Subcutaneous abdominal adipose tissue (tissue), 5 donors: ENCODE results near the gene COPS9.

Experiments
- H3K27ac ChIP-seq: one replicate; pipeline ENCODE4 v1.7.0; 2013; ENCODE audit warnings: low read depth, mild to moderate bottlenecking, inconsistent platforms, low read length, moderate library complexity
- H3K27me3 ChIP-seq, 5 donors: one replicate each; pipeline ENCODE4 v1.7.0; 2013; ENCODE audit warnings: low read length in 5 of 5, inconsistent platforms in 1 of 5; ENCODE audit not compliant: control insufficient read depth in 5 of 5, insufficient read depth in 4 of 5
- H3K36me3 ChIP-seq, 5 donors: one replicate each; pipeline ENCODE4 v1.7.0; 2013; ENCODE audit warnings: low read length in 5 of 5; ENCODE audit not compliant: control insufficient read depth in 5 of 5, insufficient read depth in 5 of 5
- H3K4me1 ChIP-seq, 5 donors: one replicate each; pipeline ENCODE4 v1.7.0; 2013; ENCODE audit warnings: low read length in 5 of 5, mild to moderate bottlenecking in 3 of 5, moderate library complexity in 1 of 5; ENCODE audit not compliant: control insufficient read depth in 5 of 5, insufficient read depth in 5 of 5
- H3K4me3 ChIP-seq, 5 donors: one replicate each; pipeline ENCODE4 v1.7.0; 2013; ENCODE audit warnings: low read length in 5 of 5, low read depth in 1 of 5
- H3K9ac ChIP-seq, 5 donors: one replicate each; pipeline ENCODE4 v1.7.0; 2013; ENCODE audit warnings: low read length in 5 of 5, mild to moderate bottlenecking in 4 of 5, moderate library complexity in 3 of 5
- H3K9me3 ChIP-seq, 5 donors: one replicate each; pipeline ENCODE4 v1.7.0; 2013; ENCODE audit warnings: low read length in 5 of 5; ENCODE audit not compliant: control insufficient read depth in 5 of 5
- donor health status: healthy.
- donor health status: healthy.
- donor health status: healthy.
- donor health status: healthy.
- donor health status: healthy.

COPS9 gene

DNA sequence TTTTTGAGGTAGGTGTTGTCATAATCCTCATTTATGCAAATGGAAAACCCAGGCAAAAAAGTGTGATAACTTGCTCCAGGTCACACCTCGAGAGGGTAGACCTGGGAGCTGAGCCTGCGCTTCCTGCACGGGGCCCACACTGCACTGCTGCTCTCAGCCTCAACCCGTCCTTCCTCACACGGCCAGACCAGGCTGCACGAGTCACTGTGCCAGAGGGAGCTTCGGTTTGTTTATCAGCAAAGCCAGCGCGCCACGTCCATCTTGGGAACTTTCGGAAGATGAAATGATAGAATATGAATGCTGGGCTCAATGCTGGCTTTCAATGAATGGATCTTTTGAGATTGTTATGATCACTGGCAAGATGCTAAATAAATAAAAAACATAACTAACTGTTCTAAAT is 14.4 kb downstream of the COPS9 start:
- peaks cover 0 to 8% (median 3%) of the 10 kb centered on the region in 5 donors for H3K9me3 ChIP-seq
- H3K27ac ChIP-seq, result no peak overlapping the region
- no peak overlapping the region for H3K4me3 ChIP-seq
- peaks cover 0 to 12% (median 10%) of the 10 kb centered on the region in 5 donors for H3K36me3 ChIP-seq
- no peak overlapping the region for H3K9ac ChIP-seq
- no peaks in the 10 kb centered on the region for H3K4me1 ChIP-seq
- H3K27me3 ChIP-seq, result peaks cover 0 to 4% (median 0%) of the 10 kb centered on the region in 5 donors

DNA sequence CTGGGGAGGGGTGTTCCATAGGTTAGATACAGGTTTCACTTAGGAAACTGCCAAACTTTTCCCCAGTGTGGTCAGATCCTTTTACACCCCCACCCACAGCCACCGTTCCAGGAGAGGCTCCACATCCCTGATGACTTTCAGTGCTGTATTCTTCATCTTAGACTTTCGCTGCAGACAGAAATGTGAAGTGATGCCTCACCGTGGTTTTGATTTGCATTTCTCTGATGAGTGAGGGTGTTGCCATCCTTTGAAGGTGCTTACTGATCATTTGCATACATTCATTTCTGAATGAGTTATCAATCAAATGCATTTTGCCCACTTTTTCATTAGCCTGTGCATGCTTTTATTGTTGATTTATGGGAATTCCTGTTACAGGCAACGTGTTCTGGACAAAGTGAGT is 14.9 kb downstream of the COPS9 start:
- no peak overlapping the region for H3K27ac ChIP-seq
- H3K9ac ChIP-seq, result no peak overlapping the region
- H3K27me3 ChIP-seq, result peaks cover 0 to 4% (median 0%) of the 10 kb centered on the region in 5 donors
- no peaks in the 10 kb centered on the region for H3K4me1 ChIP-seq
- H3K36me3 ChIP-seq, result peaks cover 0 to 7% (median 6%) of the 10 kb centered on the region in 5 donors
- H3K9me3 ChIP-seq, result peaks cover 0 to 8% (median 3%) of the 10 kb centered on the region in 5 donors
- no peak overlapping the region for H3K4me3 ChIP-seq

DNA sequence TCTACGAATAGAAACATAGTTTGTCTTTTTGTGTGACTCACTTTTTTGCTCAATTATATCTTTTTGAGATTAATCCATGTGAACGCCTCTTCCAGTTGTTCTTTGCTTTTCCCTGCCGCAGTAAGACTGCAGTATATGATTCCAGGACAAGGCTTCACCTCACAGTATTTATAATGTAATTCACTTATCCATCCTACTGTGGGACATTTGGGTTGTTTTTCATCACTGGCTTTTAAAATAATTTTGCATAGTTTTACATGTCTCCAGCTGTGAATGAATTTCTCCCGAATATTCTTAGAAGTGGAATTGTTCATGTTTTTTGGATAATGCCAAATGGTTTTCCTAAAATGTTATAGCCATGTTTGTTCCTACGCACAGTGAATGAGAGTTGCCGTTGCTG is 21.9 kb downstream of the COPS9 start:
- peaks cover 0 to 16% (median 12%) of the 10 kb centered on the region in 5 donors for H3K27me3 ChIP-seq
- H3K4me3 ChIP-seq, result no peak overlapping the region
- H3K27ac ChIP-seq, result no peak overlapping the region
- H3K4me1 ChIP-seq, result no peaks in the 10 kb centered on the region
- H3K9ac ChIP-seq, result no peak overlapping the region
- no peaks in the 10 kb centered on the region for H3K36me3 ChIP-seq
- peaks cover 0 to 8% (median 3%) of the 10 kb centered on the region in 5 donors for H3K9me3 ChIP-seq

DNA sequence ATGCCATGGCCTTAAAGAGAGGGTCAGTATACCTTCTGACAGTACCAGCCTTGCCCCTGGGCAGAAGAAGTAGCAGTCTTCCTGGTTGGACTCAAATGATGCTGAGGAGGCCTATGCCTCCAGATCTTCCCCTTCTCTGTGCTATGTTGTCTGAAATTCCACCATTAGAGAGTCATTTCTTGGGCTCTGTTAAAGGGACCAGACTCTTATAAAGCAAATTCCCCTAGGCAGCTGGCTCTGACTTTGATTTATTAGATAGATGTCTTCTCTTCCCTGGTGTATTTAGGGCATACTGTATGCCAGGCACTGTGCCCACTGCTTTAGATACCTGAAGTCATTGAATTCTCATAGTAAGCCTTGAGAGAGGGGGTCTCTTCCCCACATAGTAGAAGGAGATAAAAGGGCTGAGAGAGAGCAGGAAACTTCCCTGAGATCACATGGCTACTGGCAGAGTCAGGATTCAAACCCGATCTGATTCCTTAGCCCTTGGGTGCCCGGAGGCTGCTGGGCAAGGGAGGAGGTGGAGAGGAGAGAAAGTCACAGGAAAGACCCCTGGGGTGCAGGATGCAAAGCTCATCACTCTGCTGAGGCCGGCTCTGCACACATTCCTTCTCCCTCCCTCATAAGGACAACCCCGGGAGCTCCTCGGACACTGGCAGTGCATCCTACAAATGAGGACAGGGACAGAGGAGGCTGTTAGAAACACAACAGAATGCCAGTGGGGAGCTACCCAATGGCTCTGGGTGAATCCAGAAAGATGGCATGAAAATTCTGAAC is 23.0 kb downstream of the COPS9 start:
- no peaks in the 10 kb centered on the region for H3K4me1 ChIP-seq
- H3K27me3 ChIP-seq, result peaks cover 0 to 17% (median 12%) of the 10 kb centered on the region in 5 donors
- no peak overlapping the region for H3K27ac ChIP-seq
- H3K9me3 ChIP-seq, result peaks cover 0 to 3% (median 0%) of the 10 kb centered on the region in 5 donors
- no peak overlapping the region for H3K9ac ChIP-seq
- H3K4me3 ChIP-seq, result no peak overlapping the region
- H3K36me3 ChIP-seq, result no peaks in the 10 kb centered on the region

DNA sequence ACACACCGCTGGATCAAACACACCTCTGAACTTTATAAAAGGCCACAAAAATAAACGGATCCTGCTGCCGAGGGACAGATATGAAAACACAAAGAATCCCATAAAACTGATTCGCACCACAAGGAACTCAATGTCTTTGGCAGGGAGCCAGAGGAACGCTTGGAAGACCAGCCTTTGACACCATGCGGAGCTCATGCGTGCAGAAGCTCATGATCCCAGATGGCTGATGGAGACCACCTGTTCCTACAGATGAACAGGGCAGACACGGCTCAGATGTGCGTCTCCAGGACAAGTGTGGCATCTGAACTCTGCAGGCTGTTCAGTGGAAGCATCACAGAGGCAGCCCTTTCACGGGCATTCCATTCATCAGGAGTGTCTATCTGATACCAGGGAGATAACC is 24.9 kb downstream of the COPS9 start:
- H3K27me3 ChIP-seq, result peaks cover 0 to 24% (median 18%) of the 10 kb centered on the region in 5 donors
- no peaks in the 10 kb centered on the region for H3K4me1 ChIP-seq
- H3K9ac ChIP-seq, result no peak overlapping the region

DNA sequence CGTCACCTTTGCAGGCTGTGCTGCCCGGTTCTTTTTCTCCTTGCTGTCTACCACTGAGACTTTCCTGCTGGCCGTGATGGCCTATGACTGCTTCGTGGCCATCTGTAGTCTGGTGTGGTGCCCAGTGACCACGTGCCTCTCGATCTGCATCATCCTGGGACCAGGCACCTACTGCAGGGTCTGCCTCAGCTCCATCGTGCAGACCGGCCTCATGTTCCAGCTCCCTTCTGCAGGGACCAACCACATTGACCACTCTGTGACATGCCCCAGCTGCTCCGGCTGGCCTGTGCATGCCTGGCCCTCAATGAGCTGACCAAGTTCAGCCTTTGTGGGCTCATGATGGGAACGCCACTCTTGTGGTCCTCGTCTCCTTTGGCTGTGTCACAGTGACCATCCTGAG is 26.7 kb downstream of the COPS9 start:
- H3K9ac ChIP-seq, result no peak overlapping the region
- peaks cover 0 to 2% (median 0%) of the 10 kb centered on the region in 5 donors for H3K9me3 ChIP-seq
- H3K27me3 ChIP-seq, result peaks cover 0 to 29% (median 27%) of the 10 kb centered on the region in 5 donors
- H3K27ac ChIP-seq, result no peak overlapping the region
- no peaks in the 10 kb centered on the region for H3K36me3 ChIP-seq
- no peaks in the 10 kb centered on the region for H3K4me1 ChIP-seq
- H3K4me3 ChIP-seq, result no peak overlapping the region

More for the DNA sequence above, 24.9 kb downstream of the COPS9 start:
- Histone ChIP-seq H3K36me3 (no peaks in the 10 kb centered on the region), H3K27ac (no peak overlapping the region), H3K9me3 (peaks cover 0 to 2% (median 0%) of the 10 kb centered on the region in 5 donors), H3K4me3 (no peak overlapping the region)

GRCh38 chr2:240107477-240107796 is 28.7 kb downstream of the COPS9 start:
- Histone ChIP-seq H3K36me3 (no peaks in the 10 kb centered on the region), H3K4me3 (no peak overlapping the region), H3K4me1 (no peaks in the 10 kb centered on the region), H3K9me3 (peaks cover 0 to 2% (median 0%) of the 10 kb centered on the region in 5 donors), H3K27ac (no peak overlapping the region), H3K27me3 (peaks cover 0 to 25% (median 22%) of the 10 kb centered on the region in 5 donors), H3K9ac (no peak overlapping the region)

GRCh38 chr2:240106765-240107476 is 29.2 kb downstream of the COPS9 start:
- Histone ChIP-seq H3K27ac (no peak overlapping the region), H3K9me3 (peaks cover 0 to 2% (median 0%) of the 10 kb centered on the region in 5 donors)

DNA sequence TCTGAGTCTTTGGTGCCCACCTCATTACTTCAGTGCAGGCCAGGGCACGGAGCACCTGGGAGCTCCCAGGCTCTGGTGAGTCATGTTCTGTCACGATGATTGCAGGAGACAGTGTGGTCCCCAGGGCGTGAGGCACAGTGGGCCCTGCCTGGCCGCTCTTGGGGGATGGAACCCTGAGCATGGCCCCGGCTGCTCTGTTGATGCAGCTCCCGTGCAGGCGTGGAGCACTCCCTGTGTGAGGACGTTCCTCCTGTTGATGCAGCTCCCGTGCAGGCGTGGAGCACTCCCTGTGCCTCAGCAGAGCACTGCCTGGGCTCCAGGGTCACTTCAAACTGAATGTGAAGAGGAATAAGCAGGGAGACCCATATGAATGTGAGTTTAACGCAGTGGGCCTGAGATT is 30.1 kb downstream of the COPS9 start:
- peaks cover 0 to 22% (median 20%) of the 10 kb centered on the region in 5 donors for H3K27me3 ChIP-seq
- no peaks in the 10 kb centered on the region for H3K36me3 ChIP-seq
- no peak overlapping the region for H3K4me3 ChIP-seq
- peaks cover 0 to 2% (median 0%) of the 10 kb centered on the region in 5 donors for H3K9me3 ChIP-seq
- H3K4me1 ChIP-seq, result no peaks in the 10 kb centered on the region
- no peak overlapping the region for H3K27ac ChIP-seq
- H3K9ac ChIP-seq, result no peak overlapping the region

More at GRCh38 chr2:240106765-240107476, 29.2 kb downstream of the COPS9 start:
- H3K36me3 ChIP-seq, result no peaks in the 10 kb centered on the region
- H3K27me3 ChIP-seq, result peaks cover 0 to 25% (median 22%) of the 10 kb centered on the region in 5 donors
- H3K9ac ChIP-seq, result no peak overlapping the region
- H3K4me1 ChIP-seq, result no peaks in the 10 kb centered on the region
- H3K4me3 ChIP-seq, result no peak overlapping the region

DNA sequence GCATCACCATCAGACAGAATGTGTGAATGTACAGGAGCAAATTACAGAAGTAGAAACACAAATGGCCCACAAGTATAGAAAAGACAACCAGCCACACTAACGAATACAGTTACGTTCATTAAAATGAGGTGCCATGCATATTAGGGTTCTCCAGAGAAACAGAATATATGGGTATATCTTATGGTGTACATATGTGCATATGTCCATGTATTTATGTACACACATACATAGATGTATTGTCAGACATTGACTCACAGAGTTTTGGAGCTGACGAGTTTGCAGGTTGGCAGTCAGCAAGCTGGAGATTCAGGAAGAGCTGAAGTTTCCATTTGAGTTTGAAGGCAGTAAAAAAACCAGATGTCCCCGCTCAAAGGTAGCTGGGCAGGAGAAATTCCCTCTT is 33.0 kb downstream of the COPS9 start:
- H3K9me3 ChIP-seq, result peaks cover 0 to 5% (median 0%) of the 10 kb centered on the region in 5 donors
- no peak overlapping the region for H3K9ac ChIP-seq
- no peaks in the 10 kb centered on the region for H3K36me3 ChIP-seq
- H3K4me1 ChIP-seq, result no peaks in the 10 kb centered on the region
- no peak overlapping the region for H3K4me3 ChIP-seq
- no peak overlapping the region for H3K27ac ChIP-seq
- peaks cover 0 to 16% (median 11%) of the 10 kb centered on the region in 5 donors for H3K27me3 ChIP-seq
